GM19395 (cell line): ENCODE data around the gene SLC22A23.

ENCODE experiments used
- ATAC-seq: cut with Tn5 transposase; IDR thresholded peaks from one replicate; pipeline ENCODE4 v1.9.1; 2021; ENCODE audit warnings: mild to moderate bottlenecking, moderate library complexity; ENCODE audit not compliant: unreplicated experiment

The SLC22A23 gene

DNA sequence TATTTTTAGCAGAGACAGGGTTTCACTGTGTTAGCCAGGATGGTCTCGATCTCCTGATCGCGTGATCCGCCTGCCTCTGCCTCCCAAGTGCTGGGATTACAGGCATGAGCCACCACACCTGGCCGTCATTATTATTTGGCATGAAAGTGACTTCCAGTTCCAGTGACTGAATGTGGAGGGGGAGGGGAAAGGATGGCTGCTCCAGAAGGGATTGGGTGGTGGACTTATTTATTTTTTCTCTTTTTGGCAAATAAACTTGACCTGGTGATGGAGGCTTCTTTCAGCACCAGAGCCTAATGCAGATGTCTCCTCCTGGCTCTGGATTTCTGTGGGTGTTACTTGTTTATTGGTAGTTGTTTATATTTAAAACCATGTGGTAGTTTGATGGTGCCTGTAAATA, 16.9 kb upstream of the SLC22A23 start:
- ATAC-seq: no peak

DNA sequence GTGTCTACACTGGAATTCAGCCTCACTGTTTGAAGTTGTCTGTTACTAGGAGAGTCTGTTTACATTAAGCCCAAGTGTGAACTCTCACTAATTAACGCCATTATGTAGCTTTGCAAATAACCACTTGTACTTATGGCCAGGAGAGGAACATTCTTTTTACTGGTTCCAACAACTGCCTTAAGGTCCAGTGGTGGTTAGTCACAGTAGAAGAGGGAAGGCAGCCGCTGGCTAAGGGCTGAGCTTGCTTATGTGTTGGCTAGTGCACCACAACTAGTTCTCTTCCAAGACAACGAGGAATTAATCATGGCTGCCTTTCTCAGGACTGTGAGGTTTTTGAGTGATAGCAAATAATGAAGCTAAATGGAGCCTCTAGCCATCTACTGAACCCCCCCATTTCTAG, 14.9 kb upstream of the SLC22A23 start:
- ATAC-seq: no peak

DNA sequence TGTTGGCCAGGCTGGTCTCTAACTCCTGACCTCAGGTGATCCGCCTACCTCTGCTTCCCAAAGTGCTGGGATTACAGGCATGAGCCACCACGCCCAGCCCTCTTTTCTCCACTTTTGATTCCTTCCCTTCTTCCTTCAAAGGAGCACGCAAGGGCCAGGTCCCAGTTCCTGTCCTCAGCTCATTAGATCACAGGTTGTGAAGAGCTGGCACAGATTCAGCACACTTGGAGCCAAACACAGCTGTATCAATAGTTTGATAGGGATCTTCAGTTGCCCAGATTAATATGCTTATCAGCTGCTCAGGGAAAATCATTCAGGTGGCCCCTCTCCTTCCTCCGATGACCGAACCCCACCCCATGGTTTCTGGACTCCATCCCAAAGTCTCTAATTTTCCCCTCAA, 14.4 kb upstream of the SLC22A23 start:
- no peak for ATAC-seq

DNA sequence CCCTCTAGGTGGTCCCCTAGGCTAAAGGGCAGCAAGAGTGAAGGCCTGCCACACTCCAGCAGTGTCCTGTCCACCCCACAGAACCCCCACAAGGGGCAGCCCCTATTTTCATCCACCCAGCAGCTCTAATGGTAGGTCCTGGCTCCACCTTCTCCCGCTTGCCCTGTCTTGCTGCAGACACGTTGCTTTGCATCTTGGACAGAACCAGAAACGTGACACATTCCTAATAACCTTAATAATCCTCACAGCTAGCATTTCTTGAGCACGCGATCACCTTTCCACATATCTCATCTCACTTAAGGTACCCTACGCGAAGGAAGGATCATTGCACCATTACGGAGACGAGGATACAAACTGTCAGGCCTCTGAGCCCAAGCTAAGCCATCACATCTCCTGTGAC, 11.7 kb upstream of the SLC22A23 start:
- no peak for ATAC-seq

DNA sequence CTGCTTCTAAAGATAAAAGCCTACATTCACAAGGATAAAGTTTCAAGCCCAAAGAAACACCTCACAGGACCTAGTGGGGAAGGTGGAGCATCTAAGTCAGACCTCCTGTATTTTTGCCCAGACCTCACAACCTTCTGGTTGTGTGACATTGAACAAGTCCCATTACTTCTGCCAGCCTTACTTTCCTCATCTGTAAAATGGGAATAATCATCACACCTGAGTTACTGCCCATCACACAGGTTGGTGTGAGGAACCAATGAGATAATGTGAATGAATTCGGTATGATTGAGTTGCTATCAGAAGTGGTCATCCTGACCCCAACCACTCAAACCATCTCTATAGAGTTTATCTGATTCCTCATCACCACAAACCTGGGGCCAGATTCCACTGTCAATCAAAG, 11.1 kb upstream of the SLC22A23 start:
- no peak for ATAC-seq

DNA sequence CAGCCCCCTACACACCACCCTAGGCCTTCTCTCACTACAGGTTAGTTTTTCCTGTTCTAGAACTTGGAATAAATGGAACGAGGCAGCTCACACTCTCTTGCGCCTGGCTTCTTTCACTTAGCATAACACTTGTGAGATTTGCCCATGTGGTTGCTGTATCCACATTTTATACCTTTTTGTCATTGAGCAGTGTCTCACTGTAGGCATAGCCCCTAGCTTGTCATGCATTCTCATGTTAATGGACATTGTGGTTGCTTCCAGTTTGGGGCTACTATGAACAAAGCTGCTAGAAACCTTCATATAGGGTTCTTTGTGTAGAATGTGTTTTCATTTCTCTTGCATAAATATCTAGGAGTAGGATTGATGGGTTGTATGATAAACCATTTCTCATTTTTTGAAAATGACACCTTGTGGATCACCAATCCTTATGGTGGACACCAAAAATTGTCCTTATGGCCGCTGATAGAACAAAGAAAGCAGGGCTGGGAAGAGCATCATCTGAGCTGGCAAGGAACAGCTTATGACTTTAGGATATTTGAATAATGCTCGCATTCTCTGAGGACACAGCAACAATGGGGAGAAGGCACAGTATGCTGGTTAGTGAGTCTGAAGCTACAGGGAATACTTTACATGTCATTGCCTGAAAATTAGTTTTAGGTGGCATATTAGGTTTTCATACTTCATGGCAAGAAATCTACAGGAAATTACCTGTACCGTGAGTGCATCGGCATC, 9.8 kb upstream of the SLC22A23 start:
- ATAC-seq: no peak

DNA sequence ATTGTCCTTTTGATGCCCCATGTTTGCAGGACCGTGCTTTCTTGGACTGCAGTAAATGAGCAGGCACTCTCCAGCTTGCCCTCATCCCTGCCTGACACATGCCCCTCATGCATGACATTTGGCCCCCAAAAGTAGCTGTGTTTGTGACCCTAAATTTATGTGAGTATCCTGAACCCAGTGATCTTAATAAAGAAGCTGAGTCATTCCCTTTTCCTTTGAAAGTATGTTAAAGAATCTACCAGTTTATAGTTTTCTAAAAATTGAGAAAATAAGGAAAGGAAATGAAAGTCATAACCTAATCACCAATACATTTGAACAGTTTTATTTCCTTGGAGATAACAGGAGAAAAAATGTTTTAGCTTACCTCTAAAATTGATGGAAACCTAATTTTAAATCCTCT, 3.4 kb upstream of the SLC22A23 start:
- no peak for ATAC-seq

DNA sequence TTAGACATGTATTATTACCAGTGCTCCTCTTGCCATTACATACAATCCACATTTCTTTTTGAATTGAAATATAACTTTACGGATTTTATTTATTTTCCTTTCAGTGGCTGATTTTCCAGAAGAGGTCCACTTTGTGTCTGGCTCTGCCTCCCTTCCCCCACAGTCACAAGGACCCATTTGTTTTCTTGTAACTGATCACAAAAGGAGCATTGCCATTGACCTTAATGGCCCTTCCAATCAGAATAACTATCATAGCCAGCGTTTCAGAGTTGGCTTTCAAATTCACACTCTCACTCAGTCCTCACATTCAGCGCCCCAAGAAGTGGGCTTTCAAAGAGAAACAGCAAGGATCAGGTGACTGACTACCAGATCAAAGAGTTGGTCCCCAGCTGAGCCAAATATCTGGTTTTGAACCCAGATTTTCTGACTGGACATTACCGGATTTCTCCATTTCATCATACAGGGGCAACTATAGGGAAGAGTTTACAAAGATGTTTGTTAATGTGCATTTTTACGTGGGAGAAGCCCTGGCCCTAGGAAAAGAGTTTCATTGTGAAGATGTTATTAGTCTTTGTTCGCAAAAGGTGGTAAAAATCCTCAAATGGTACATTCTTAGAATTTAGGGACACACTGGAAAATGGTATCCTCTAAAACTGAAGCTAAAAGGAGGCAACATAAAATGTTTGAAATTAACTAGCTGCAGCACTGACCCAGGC, 2.0 kb upstream of the SLC22A23 start:
- ATAC-seq: no peak

DNA sequence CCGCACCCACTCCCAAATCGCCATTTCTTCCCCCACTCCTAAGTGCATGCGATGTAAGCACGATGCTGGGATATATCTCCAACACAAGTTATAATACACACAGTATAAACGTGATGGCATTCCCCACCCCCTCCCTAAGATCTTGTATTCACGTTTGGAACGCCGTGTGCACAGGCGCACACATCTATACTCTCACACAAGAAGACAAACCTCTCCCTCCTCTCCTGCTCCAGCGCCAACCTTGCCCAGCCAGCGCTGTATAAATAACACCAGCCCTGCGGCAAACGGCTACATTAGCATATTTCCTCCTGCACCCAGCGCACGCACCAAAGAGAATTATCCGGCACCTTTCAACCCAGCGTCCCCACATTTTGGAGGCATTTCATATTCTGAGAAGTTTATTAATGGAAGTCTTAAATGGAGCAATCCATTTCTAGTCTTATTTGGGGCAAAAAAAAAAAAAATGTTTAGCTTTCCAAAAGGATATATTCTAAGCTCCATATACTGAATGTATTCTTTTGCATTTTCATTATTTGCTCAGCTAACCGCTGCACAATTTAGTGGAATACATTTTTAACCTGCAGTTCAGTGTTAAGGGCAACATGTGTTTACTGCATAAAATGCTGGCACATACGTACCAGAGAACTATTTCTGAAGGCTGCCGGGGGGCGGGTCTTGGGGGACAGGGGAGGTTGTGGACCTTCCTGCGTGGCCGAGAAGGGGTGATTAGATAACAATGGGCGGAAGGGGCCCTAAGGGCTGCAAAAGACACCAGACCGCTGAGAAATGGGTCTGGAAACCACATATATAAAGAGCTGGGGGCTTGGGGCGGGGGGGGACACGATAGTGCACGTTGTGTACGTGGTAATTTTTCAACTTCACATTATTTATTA, 1.1 kb upstream of the SLC22A23 start:
- ATAC-seq: no peak

DNA sequence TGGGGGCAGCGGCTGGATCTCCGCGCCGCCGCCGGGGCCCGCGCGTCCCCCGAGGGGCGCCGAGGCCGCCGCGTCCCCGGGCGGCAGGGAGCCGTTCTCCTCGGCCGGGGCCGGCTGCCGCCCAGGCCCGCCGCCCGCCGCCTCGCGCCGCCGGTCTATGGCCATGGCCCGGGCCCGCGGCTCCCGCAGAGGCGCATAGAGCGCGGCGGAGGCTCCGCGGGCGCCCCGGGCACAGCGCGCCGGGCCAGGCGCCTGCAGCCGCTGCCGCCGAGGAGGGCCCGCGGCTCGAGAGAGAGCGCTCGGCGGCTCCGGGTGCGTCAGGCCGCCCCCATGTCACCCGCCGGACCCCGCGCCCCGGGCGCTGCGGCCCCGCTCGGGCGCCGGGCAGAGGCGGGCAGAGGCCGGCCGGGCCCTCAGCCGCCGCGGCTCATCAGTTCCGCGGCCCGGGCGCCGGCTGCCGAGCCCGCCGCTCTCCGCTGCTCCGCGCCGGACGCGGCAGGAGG, 404 bp downstream of the SLC22A23 start:
- peak; percentile 31 for ATAC-seq

DNA sequence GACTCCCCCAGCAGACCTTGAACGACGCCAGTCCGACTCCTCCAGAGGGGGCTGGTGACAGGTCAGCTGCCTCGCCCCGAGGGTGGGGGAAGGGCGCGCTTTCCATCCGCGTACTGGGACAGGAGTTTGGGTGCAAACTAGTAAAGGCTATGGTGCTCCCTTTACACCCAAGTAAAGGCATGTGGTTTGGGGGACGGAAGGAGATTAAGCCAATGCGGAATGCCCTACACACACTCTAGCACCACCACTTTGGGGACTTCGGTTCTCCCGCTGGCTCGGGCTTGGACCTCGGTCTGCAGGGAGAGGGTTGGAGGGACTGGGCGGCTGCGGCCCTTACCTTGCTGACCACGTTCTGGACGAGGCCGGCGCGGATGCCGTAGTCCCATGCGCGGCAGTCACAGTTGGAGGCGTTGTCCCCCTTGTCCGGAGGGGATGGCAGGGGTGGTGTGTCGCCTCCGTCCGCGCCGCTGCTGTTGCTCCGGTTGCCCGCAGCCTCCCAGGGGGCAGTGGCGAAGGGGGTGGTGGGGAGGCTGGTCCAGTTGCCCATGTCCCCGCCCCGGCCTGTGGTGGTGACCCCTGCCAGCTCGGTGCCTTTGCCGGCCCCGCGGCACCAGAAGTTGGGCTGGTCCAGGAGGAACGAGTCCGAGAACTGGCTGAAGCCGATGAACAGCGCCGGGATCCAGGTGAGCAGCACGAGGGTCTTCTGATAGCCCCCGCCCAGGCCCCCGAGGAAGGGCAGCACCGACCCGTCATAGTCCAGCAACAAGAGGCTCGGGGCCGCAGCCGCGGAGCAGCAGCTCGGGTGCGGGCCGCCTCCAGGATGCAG, 1.1 kb downstream of the SLC22A23 start:
- no peak for ATAC-seq

DNA sequence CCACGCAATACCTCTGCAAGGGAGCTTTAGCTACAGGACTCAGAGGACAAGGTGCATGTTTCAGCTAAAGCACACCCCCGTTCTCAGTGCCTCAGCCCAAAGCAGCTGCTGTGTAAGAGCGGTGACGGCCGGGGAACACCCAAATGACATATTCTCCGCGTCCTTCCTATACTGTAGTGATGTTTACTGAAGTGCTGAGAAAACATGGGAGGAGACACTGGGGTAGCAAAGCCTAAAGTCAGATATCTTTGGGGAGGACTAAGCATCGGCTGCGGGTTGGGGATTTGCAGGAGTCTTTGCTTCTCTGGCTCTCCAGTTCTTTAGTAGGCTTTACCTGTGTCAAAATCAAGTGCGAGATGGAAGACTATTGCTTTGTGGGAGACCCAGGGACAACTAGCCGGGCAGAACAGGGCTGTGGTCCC, 1.7 kb downstream of the SLC22A23 start:
- no peak for ATAC-seq

DNA sequence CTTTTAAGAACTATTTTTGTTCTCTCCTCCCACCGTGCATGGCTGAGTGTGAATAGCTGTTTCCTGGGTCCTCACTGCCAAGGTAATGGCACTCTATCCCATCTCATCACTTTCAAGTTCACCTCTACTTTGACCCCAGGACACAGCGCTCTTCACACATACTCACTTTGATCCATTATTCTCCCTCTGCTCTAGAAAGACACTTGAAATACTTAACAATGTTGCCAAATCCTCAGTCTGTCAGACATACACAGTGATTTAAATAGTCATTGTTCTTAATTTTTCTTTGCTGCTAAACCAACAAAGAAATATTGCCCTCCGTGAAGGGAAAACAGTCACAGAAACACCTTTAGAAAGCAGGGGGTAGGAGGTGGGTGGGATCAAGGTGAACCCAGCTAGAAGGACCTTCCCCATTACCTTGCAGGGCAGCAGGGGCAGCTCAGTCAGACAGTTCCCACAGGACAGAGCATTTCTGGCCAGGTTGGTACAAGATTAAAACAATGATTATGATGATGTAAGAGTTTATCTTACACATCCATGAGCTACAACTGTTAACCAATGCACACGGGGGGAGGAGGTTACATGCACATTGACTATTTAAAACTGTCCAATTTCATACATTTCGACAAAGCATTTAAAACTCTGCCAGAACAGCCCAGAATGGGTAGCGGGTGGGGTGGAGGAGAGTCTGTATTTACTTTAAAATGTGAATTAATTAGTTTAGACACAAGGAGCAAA, 2.4 kb downstream of the SLC22A23 start:
- no peak for ATAC-seq

DNA sequence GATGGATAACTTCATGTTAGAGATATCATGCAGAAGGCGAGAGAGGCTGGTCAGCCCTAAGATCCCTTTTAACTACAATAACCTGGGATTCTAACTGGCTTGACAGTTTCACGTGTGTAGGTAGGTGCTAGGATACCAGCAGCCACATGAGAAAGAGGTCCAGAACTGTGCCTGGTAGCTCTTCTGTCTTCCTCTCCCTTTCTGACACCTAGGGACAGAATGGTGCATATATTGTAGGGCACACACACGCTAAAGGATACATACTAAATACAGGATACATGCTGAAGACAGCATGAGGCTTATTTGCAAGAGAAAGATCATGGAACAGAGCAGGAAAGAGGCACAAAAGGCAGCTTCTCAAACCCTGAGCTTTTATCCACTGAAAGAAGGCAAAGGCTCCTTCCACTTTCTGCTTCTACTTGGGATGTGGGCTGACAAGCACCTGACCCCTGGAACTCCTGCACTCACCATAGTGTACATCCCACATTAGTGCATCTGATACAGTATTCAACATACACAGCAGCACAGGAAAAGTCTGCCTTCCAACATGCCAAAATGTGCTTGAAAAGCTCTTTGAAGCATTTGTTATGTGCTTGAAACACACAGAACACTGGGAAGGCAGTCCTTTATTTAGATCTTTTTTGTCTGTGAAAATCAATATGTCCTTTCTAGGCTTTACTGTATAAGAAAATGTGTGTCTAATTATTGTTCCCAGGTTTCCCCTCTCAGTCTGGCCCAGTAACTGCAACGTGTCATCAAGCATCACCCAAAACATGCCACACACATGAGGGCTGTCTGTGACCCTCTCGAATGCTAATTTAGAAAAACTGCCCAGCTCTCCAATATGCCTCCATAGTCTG, 3.2 kb downstream of the SLC22A23 start:
- no peak for ATAC-seq

DNA sequence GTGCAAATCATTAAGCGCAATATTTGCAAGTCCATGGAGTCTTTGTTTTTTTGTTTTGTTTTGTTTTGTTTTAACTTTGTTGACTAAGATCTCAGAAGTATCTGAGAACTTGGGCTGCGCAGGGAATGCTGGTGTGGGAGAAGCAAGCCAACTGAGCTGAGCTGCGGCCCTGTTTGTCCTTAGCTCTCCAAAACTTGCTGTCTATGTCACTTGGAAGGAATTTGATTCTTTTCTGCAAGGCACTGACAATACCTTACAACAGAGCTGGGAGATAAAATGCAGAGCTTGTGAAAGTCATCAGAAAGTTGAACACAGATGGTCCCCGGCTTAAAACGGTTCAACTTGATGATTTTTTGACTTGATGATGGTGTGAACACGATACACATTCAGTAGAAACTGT, 5.4 kb downstream of the SLC22A23 start:
- ATAC-seq: no peak

DNA sequence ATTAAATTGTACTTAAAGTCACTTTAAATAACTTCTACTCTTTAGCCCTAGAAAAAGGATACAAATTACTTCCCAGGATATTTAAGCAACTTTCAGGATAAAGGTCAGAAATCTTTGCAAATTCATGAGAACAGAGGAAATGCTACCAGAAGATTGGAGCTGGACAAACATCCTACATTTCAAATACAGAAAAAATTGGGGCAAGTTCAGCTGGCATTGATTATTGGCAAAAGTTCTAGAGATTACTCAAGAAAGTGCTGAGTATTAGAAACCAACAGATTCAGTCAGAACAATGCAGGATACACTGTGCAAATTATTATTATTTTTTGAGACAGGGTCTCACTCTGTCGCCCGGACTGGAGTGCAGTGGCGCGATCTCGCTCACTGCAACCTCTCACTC, 6.0 kb downstream of the SLC22A23 start:
- no peak for ATAC-seq

DNA sequence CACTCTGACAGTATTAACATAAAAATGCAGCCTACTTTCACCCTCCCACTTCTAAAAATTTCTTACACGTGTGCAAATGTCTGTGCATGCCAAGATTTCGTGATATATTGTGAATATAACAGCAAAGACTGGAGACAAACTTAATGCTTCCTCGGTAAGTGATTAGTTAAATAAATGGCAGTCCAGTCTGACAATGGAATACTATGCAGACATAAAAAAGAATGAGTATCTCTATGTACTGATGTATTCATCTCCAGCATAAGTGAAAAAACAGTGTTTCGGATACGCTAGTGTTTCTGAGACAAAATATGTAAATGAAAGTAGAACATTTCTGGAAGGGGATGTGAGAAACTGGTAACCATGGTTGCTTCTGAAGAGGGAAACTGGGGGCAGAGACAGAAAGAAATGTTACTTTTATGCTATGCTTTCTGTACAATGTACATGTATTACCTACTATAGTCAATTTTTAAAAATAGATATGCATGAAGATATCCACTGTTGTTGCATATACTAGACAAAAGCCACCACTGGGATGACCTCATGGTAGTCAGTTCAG, 7.0 kb downstream of the SLC22A23 start:
- no peak for ATAC-seq

DNA sequence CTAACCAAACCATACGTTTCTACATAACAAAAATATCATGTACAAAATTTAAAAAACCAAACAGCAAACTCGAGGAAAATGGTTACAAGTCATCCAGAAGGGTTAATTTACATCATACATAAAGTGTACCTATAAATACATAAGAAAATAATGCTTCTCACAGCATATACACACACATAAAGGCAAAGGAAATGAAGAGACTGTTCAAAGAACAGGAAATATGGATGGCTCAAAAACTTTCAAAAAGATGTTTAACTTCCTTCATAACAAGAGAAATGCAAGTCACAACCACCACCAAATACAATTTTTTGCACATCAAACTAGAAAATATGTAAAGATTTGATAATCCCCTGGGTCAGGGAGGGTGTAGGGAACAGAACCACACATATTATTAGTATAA, 7.5 kb downstream of the SLC22A23 start:
- ATAC-seq: no peak

DNA sequence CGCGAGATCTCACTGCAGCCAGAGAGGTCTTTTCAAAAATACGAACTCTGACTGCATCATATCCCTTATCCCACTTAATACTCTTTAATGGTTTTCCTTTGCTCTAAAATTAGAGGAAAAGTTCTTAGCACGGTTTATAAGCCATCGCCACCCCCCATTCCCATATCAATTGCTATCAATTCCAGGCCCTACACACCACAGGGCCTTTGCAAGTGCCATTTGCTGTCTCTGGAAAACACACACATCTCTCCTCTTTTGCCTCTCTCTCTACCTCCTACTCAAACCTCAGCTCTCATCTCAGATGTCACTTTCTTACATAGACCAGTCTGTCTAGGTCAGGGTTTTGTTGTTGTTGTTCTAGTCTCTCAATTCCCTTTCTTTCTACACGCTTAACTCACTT, 9.8 kb downstream of the SLC22A23 start:
- ATAC-seq: no peak
